ENCODE data around the gene KRT16.

DNA sequence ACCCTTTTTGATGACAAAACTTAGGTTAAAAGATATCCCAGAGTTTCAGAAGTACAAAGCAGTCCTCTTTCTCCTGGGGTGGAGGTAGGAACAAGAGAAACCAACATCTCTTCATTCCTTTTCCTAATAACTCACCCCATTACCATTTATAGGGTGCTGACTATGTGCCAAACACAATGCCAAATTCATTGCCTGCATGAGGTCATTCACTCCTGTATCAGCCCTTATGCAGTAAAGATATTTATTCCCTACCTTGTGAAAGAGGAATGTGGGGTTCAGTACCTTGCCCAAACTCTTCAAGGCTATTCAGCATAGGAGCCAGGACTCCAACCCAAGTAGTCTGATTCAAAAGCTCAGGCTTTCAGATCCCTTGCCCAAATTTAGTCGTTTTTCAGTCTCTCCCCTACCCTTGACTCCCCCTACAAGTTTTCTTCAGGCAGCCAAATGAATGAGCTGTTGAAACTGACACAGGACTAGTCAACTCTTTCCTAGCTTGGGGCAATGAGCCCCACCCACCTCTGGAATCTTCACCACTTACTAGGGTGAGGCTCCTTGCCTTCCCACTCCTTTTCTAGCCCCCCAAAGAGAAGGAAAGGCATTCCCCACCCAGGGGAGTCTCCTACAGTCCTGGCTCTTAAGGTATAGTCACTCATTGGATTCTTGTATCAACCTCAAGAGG is 31.7 kb downstream of the KRT16 start:
- TF ChIP-seq, protein P1, sequence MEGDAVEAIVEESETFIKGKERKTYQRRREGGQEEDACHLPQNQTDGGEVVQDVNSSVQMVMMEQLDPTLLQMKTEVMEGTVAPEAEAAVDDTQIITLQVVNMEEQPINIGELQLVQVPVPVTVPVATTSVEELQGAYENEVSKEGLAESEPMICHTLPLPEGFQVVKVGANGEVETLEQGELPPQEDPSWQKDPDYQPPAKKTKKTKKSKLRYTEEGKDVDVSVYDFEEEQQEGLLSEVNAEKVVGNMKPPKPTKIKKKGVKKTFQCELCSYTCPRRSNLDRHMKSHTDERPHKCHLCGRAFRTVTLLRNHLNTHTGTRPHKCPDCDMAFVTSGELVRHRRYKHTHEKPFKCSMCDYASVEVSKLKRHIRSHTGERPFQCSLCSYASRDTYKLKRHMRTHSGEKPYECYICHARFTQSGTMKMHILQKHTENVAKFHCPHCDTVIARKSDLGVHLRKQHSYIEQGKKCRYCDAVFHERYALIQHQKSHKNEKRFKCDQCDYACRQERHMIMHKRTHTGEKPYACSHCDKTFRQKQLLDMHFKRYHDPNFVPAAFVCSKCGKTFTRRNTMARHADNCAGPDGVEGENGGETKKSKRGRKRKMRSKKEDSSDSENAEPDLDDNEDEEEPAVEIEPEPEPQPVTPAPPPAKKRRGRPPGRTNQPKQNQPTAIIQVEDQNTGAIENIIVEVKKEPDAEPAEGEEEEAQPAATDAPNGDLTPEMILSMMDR (IDR thresholded peaks at IDR 0.05) = no peak
- TF ChIP-seq EZH2 (IDR thresholded peaks at IDR 0.05; ENCODE audit: borderline replicate concordance, insufficient read depth, low read depth, low read length, poor library complexity, severe bottlenecking) = no peak

Measured in B cell (primary cell).